ENCODE results near the gene HSPA12B.

The HSPA12B gene

DNA sequence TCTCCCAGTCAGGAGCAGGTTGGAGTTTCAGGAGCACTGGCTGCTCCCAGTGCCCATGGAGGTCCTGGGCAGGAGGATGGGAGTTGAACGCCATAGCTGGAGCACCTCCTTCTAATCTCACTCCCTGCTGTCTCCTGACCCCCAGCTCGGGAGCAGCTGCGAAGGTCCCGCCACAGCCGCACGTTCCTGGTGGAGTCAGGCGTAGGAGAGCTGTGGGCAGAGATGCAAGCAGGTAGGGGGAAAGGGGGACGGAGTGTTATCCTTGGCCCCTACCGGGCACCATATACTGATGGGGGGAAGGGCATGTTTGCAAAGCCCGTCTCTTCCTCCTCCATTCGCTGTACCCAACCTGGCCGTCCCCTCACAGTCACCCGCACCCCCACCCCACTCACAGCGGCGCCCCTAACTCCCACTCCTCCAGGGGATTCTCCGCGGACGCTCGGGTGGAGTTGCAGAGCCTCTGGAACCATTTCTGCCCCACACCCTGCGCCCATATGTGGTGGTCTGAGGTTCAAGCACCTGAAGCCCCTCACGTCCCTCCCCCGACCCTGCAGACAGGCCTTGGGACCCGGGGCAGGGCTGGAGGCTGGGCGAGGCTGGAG lies 16.7 kb downstream of the HSPA12B start:
- DNase-seq: no peak

DNA sequence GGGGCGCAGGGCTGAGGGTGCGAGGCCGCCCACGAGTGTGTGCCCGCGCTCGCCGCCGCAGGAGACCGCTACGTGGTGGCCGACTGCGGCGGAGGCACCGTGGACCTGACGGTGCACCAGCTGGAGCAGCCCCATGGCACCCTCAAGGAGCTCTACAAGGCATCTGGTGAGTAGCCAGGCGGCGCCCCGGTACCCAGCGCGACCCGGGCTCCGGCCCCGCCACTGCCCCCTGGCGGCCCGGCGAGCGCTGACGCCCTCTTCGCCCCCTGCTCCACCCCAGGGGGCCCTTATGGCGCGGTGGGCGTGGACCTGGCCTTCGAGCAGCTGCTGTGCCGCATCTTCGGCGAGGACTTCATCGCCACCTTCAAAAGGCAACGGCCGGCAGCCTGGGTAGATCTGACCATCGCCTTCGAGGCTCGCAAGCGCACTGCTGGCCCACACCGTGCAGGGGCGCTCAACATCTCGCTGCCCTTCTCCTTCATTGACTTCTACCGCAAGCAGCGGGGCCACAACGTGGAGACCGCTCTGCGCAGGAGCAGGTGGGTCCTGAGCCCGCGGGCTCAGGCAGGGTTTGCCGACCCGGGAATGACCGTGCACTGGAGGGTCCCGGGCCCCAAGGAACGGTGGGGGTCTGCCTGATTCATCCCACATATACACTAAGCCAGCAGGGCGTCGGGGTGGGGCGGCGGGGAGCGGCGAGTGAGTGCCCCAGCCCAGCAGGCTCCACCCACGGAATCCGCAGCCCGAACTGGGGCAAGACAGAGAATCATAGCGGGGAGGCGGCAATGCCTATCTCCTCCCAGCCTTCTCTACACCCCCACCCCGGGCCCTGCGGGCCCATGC lies 17.4 kb downstream of the HSPA12B start:
- DNase-seq: peak; percentile 25

DNA sequence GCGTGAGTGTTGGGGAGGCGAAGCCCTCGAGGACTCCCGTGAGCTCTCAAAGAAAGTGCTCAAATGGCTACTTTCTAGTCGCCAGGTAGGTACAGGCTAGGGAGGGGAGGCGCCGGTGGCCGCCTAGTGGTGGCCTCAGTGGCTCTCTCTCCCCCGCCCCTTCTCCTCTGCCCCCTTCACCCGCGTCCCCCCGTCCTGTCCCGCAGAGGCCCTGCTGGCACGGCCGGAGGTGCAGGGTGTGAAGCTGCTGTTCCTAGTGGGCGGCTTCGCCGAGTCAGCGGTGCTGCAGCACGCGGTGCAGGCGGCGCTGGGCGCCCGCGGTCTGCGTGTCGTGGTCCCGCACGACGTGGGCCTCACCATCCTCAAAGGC lies 18.8 kb downstream of the HSPA12B start:
- DNase-seq: no peak

DNA sequence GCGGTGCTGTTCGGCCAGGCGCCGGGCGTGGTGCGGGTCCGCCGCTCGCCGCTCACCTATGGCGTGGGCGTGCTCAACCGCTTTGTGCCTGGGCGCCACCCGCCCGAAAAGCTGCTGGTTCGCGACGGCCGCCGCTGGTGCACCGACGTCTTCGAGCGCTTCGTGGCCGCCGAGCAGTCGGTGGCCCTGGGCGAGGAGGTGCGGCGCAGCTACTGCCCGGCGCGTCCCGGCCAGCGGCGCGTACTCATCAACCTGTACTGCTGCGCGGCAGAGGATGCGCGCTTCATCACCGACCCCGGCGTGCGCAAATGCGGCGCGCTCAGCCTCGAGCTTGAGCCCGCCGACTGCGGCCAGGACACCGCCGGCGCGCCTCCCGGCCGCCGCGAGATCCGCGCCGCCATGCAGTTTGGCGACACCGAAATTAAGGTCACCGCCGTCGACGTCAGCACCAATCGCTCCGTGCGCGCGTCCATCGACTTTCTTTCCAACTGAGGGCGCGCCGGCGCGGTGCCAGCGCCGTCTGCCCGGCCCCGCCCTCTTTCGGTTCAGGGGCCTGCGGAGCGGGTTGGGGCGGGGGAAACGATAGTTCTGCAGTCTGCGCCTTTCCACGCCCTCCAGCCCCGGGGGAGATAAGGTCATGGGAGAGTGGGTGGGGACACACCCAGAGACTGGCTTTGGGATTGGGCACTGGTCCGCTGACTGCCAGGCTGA lies 19.3 kb downstream of the HSPA12B start:
- peak; percentile 54 for DNase-seq

DNA sequence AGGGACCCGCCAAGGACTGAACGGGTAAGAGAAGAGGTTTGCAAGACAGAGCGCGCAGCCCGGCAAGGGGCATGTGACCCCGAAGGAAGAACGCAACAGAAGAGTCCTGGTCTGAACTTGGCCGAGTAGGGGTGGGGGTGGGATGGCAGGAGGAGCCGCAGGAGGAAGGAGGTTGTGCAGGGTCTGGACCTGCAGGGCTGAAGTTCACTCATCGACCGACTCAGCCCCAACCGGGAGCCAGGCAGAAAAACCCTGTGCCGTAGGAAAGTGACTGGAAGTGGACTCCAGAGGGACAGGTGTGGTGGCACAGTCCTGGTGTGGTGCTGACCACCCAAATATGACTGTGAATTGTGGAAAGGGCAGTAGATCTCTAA lies 19.9 kb downstream of the HSPA12B start:
- no peak for DNase-seq

DNA sequence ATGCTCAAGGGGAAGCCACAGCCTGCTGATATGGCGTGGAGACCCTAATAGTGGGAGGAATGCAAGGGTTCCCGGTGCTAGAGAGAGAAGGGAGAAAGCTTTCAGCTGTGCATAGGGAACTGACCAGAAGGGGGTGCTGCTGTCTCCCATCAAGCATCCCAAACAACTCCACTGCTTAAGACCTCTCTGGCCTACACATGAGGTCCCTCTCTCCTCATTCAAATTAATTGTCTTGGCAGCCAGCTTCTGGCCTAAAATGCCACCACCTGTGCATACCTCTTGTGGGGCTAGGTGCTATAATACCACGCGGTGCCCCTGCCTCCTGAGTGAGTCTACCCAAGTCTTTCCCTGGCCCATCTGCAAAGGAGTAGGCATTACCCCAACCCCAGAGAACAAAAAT lies 20.6 kb downstream of the HSPA12B start:
- peak; percentile 41 for DNase-seq

DNA sequence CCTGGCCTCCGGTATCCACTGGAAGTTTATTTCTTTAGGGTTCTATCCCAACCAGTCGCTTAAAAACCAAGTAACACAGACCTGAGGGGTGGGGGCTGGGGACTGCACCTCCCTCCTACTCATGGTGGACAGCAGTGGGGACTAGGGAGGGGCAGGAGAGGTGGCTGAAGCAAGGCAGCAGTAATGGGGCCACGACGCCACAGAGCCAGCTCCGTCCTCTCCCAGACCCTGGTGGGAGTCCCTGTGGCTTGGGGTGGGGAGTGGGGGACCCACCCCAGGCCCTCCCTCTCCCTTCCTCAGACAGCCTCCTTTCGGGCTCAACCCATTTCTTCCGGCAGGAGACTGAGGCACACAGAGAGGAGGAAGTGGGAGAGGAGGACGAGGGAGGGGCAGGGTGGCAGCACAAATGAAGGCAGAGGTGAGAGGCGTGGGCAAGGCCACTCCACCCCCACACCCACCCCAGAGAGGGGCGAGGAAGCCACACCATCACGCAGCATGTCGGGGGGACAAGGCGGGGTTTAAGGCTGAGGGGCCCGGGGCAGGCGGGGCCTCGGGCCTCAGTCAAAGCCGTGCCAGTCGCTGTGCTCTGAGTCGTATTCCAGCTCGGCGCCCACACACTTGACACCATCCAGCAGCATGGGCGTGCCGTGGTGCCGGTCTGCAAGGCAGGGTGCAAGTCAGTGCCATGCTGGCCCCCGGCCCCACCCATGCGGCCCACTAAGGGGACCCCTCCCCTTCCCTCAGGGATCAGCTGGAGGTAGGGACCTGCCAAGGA lies 21.2 kb downstream of the HSPA12B start:
- DNase-seq: no peak

DNA sequence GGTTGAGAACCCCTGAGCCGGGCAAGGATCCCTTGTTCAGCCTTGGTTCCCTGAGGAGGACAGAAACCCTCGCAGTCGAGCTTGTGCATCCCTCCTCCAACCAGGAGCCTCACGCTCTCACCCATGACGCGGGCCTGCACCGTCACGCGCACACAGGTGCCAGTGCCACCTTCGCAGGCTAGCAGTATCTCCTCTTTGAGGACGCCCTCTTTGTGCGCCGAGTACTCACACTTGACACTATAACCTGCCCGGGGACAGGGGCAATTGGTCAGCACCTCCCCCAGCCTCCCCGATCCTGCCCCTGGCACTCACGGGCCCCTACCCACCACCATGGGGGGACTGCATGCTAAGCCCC lies 21.8 kb downstream of the HSPA12B start:
- no peak for DNase-seq

DNA sequence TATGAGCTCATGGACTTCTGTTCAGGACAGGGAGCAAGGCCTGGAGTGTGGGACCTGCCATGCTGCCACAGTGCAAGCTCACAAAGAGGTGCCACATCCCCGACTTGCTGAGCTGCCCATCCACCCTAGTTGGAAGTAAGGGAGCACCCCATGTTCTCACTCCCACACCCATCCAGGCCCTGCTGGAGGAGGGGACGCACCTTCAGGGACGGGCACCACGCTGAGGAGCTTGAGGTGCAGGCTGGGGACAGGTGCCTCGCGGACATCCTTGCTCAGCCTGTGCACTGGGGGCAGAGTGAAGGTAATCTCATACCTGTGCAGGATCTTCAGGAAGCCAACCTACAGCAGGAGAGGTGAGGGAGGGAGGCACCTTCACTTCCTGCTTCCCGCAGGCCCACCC lies 22.8 kb downstream of the HSPA12B start:
- DNase-seq: no peak

DNA sequence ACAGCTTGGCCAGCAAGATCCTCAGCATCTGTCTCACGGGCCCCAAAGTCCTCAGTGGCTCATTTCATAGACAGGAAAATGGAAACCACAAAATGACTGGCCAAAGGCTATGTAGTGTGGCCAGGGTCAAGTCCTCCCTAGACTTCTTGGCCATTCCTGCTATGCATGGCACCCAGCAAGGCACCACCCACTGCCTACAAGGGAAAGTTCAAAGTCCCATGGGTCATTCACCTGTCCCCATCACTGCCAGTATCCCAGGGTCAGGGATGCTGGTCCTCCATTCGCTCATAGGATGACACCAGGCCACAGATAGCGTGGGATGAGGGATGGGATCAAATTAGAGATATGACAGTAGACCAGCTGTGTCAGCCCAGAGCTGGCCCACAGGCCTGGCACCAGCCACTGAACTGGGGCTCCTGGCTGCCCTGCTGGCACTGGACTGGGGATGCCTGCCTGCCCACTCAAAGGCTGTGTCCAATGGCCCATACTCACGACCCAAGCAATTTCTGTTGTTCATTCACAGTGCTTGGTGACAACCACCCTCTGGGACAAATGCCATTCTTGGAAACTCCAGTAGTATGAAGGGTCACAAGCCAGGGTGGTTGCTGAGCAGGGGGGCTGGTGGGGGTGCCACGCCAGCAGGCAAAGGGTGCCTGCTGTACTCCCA lies 23.5 kb downstream of the HSPA12B start:
- DNase-seq: no peak

DNA sequence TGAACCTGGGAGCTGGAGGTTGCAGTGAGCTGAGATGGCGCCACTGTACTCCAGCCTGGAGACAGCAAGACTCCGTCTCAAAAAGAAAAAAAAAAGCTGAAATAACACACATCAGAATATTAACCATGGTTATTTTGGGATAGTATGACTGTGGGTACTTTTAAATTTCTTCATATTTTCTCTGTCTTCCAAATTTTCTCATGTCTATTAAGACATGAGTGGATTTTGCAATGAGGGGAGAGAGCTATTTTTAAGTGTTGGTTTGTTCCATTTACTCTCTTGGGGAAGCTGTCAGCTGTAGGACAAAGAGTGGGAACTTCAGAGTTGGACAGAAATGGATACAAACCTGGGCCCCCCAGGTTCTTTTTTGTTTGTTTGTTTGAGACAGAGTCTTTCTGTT lies 24.8 kb downstream of the HSPA12B start:
- DNase-seq: no peak

DNA sequence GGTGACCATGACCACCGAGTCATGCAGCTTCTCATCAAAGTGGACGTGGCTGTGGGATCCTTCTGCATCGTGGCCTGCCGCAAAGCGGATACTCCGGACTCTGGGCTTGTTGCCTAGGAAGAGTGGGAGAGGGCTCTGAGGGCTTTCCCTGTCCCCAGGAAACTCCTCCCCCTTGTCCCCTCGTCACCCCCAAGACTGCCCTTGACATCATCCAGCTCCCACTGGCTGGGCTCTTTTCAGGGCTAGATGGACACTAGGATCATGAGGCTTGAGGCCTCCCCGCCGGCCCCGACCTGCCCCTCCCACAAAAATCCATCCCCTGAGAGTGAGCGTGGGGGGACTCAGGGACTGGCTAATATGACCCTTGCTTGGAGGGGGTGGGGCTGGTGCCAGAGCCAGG lies 26.1 kb downstream of the HSPA12B start:
- no peak for DNase-seq

DNA sequence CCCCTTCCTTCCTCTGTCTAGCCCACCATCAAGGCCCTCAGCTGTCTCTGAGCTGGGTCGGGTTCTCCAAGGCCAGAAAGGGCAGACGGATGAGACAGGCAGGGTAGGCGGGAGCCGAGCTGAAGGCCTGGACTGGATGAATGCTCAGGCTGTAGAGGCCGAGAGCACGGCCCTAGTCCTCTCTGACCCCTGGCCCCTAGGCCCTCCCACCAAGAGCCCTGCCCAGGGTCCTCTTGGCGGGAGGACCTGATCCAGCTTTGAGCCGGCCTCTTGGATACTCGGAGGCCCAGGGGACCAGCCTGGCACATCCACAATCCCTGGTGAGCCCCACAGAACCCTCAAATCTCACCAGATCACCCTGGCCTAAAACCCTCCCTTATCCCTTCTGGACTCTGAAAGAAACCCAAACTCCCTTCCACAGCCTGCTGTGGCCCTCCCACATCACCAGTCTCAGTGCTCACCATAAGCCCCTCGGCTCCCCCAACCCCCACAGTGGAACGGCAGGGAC lies 26.9 kb downstream of the HSPA12B start:
- DNase-seq: no peak

DNA sequence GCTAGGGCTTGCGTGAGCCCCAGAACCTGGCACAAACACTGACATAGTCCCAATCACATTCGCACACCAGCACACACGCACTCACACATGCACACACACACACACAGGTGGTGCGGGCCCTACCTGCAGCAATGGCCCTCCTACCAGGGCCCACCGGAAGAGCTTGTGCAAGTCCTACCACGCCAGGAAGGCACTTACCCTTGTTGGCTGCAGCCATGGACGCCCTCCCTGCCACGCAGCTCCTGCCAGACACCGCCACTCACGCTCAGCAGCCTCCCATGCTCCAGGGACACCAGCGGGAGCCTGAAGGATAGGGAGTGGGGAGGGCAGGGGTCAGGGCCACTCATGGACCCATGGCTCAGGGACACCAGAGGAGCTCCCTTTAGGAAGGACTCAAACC lies 27.4 kb downstream of the HSPA12B start:
- DNase-seq: no peak

DNA sequence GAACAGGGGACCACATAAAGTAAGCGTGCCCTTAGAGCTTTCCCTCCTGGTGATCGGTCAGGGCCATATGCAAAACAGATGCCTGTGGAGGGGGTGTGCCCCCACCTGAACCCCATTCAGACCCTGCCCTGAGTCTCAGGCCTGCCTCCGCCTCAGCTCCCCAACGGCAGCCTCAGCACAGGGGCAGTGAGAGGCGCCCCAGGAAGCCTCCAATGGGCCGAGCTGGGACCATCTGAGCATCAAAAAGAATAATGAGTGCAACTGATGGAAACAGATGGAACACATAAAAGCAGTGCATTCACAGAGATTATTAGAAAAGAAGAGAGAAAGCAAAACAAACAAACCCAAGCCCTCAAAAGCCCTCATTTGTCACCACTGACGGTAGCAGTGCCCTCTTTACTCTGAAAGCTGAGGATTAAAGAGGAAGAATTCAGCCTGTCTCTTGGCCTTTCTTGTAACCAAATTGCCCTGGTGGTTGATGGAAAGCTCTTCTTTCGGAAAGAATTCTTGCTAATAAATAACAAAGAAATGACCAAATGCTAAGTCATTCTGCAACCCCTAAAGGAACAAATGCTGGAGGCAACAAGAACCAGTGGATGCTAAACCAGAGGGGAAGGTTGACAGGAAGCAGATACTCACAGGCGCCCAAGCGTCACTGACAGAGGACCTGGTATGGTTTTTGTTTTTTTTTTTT lies 28.3 kb downstream of the HSPA12B start:
- DNase-seq: no peak

DNA sequence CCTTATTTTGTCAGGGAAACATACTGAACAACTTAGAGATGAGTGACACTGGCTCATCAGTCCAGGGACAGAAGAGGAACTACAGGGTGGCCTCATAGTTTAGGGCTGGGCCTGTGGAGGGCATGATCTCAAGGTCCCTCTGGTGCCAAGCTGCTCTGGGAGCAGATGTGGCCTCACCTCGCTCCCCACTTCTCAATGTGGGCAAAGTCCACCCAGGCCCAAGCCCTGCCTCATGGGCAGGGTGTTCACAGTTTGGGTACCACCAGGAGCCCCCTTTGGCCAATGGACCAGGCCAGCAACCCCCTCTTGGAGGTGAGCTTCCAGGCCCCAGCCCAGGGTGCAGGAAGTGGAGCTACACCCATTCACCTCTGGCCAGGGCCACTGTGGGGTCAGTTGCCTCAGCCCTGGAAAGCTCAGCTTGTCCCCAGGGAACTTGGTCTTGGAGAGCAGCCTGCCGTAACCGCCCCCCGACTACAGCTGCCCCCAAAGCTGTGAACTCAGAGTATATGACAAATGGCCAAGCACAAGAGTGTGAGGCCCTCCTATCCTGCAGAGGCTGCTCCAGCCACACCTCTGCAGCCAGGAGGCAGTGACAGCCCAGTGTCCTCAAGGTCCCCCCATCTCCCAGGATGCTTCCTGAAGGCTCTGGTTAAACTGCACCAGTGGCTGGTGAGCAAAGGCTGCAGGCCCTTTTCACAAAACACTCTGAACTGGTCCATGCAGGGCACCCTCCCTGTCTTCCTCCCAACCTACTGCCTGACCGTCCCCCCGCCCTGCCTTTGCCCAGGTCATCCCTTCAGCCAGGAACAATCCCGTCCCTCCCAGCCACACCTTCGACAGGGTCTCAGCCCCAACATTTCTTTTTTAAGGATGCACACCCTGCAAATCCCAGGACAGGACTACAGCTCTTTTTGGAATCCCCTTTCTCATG lies 31.5 kb downstream of the HSPA12B start:
- no peak for DNase-seq

DNA sequence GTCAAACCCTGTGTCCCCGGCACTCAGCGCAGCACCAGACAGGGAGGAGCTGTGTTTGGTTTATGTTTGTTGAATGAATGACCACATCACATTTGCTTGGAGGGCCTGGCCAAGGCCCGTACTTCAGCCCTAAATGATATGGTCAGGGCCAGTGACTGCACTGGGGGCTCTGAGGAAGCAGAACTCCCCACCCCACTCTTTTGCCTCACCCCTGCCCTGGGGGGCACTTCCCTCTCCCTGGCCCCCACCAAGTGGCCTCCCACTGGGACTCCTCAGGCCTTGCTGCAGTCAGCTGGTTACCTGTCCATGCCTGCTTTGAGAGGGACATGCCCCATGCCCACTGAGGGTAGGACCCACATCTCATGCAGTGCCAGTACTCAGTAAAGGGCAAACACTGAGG lies 32.2 kb downstream of the HSPA12B start:
- DNase-seq: no peak

DNA sequence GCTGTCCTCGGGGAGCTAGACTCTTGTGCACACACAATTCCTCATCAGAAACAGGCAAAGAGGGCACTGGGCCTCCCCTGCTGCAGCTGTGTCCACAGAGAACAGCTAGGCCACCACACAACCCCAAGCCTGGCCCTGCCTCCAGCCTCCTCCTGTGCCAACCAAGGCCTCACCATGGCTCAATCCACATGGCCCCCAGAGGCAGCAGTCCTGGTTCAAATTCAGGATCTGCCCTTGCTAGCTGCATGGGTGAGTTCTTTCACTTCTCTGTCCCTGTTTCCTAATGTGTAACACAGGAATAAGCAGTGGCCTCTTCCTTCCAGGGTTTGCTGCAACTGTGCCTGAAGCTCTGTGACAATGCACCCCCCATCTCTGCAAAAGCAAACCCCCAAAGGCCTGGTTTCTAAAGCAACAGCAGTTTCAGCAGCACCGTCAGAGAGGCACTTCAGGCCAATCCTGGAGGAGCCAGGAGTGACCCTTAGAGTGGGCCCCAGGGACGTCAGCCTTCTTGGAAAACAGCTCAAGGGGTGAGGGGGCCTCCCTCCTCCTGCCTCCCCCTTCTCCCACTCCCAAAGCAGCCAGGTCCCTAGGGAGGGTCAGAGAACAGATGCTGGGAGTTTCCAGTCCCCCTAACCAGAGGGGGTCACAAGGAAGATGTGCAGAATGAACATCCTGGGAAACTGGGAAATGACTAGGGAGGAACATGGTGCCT lies 32.8 kb downstream of the HSPA12B start:
- DNase-seq: no peak

DNA sequence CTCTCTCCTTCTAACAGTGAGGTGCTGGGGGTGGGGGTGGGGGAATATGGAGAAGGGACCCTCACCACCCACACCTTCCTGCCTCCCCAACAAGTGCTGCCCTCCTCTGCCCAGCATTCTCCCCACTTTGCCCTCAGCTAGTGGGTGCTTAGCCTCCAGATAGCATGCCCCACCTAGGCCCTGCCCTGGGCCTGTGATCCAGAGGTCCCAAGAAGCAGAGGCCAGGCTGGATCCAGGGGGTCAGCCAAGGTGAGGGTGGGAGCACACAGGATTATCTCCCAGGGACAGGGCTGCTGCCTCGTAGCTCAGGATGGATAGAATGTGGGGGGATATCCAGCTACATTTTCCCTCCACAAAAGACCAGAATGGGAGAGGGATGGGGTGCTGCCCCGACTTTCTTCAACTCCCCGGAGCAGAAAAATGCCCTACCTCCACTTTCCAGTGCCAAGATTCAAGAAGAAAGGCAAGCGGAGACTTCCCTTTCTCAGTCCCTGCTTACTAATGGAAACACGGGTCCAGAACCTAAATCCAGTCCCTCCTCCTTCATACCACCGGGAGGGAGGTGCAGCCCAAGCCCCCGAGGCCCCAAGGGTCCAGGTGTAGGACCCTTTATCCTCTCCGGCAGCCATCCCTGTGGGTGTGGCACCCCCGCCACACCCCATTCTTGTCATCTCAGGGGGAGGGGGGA lies 34.1 kb downstream of the HSPA12B start:
- no peak for DNase-seq

DNA sequence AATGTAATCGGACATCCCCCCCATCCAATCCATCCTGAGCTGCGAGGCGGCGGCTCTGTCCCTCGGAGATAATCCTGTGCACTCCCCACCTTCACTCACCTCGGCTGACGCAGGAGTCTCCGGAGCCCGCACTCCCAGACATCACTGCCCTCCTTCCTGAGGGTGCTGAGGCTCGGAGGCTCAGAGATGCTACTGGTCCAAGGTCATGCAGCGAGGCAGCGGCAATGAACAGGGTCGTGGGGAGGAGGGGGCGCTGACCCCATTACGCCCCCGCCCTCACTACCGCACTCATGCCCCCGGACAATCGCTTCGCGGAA lies 34.6 kb downstream of the HSPA12B start:
- DNase-seq: no peak

Data from NCI-H2029 (cell line).